Muscle of back (tissue), 11 donors: ENCODE data around the gene OPN4. TPM values are rescaled to one million over a fixed set of nuclear protein-coding genes. Genes with fewer than 3 reads are reported as not detected.

Experiments used
- DNase-seq, 3 donors: peaks; one replicate each; pipeline versions ENCODE4 v3.0.0 to v3.0.0-alpha.2; 2013
- polyA plus RNA-seq, 10 donors: library from polyadenylated mRNA; unstranded; fragments of 120-200 nt; gene quantifications; one replicate each; pipeline ENCODE4 v1.2.1, GENCODE V29; 2013; ENCODE audit not compliant: insufficient read length in 10 of 10

Gene OPN4
- polyA plus RNA-seq, 10 donors: 1.3 to 2.9 (median 1.9) TPM

DNA sequence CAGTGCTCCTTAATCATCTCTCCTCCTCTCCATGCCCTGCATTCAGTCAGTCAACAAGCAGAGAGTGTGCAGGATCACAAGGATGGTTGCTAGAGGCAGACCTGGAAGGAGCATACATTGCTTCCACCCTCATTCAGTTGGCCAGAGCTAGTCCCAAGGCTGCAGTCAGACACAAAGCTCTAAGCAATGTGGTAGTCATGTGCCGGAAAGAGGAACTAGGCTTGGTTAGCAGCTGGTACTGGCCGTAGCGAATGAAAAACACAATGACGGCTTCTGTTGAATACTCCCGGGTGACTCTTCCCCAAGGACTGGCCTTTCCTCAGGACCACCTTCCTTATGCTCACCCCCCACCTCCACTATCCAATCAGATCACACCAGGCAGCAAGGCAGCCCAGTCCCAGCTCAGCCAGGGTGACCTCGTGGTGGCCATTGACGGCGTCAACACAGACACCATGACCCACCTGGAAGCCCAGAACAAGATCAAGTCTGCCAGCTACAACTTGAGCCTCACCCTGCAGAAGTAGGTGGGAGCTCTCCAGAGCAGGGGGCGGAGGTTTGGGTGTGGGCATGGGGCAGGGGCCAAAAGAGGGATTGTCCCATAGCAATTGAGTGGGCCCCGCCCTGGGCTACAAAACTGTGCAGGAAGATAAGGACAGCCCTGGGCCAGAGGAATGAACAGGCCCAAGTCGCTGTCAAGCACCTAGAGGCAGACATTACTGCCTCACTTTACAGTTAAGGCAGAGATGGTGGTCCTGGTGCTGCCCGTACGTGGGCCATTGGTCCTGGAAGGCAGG lies 24.8 kb downstream of the OPN4 start:
- no peak for DNase-seq

GRCh38 chr10:86681047-86681446 lies 26.7 kb downstream of the OPN4 start:
- no peak for DNase-seq

GRCh38 chr10:86681722-86682386 lies 27.5 kb downstream of the OPN4 start:
- no peak for DNase-seq

GRCh38 chr10:86682675-86683074 lies 28.3 kb downstream of the OPN4 start:
- DNase-seq: no peak

DNA sequence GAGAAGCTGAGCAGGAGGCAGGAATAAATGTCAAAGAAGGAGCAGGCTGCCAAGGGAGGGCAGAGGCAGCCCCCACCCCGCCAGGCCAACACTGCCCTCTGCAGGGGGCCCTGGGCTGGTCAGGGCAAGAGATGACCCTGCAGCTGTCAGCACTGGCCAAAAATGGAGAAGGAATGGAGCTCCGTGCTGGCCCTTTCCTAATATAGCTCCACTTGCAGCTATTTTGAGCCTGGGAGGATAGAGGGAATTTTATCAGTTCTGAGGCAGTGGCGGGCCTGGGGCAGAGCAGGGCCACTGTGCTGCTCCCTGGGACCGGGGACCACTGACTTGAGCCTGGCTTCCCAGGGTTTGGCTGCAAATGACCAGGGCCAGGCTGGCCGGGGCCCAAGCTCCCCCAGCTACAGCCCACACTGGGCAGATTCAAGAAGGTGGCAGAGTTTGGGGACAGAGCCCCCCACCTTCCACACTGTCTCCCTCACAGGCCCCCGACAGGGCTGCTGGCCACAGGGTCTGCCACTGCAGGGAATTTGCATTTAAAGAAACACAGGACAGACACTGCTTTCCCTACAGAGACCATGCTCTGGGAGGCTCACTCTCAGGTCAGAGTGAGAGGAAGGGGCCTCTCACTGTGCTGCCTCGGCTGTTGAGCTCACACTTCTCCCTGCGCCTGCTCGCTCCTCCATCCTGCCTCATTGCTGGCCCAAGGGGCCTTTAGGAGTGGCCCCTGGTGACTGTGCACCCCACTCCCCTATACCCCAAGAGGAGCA lies 30.2 kb downstream of the OPN4 start:
- DNase-seq: peak in 2 of 3 donors; percentile 64 to 67

DNA sequence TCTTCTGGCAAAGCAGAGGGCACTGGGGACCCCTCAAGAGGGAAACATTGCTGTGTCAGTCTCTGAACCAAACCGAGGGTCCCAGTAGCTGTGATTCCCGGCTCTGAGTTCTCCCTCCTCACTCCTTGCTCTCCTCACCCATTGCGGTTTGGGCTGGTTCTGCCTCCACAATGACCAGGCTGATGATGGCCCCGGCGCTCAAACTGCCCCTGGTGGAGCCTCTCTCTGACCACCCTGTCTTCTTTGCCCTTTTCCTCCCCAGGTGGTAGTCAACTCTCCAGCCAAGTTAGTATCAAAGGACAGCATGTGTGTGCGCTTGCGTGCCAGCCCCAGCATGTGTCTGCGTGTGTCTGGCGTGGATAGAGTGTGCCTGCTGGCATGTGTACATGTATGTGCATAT lies 31.1 kb downstream of the OPN4 start:
- no peak for DNase-seq

DNA sequence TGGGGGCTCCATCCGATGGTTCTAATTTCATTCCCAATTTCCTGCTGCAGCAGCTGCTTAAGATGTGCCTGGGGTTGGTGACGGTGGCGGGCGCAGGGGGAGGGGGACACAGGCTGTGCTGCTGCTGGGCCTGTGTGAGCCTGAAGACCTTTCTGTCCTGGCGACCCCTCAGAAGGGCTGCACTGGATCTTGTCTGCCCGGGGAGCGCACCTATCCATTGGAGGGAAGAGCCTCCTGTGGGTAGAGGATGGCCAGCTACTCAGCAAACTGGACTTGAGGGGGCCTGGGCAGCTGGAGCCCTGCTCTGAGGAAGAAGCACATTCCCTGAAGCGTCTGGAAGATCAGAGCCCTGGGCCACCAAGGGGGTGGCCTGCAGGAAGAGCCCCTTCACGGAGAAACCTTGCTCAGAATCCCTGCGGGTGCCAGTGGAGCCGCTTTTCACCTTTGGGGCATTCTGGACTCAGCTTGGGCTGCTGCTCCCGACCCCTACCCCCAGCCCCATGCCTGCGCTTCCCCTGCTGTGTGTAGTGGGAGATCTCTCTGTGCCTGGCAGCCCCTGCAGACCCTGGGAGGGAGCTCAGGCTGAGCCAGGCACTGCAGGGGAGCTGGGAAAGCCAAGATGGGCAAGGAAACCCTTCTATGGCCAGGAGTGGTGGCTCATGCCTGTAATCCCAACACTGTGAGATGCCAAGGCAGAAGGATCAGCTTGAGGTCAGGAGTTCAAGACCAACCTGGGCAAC lies 31.7 kb downstream of the OPN4 start:
- DNase-seq: no peak

- DNase-seq: no peak
These were observed 32.6 kb downstream of the OPN4 start for GRCh38 chr10:86686972-86687371.

GRCh38 chr10:86687750-86688149 lies 33.4 kb downstream of the OPN4 start:
- no peak for DNase-seq

DNA sequence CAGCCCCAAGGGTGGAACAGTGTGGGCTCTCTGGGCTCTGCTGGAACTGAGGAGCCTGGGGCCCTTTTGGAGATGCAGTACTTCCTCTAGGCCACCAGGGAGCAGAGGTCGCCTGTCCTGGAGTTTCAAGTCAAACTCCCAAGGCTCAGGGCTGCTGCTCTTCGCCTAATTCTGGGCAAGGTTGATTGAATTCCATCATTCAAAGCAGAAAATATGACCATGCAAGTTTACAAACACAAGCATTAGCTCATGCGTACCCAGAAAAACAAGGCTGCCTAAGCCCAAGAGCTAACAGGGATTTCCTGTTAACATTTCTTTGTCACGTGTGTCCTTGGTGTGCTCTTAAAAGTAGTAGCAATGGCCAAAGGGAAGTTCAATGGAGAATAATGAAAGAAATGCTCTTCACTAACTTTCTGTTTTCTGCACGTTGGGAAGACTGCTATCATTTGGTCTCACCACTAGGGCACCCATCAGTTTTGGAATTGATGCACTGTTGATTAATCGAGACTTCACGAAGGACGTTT lies 34.1 kb downstream of the OPN4 start:
- peak in 2 of 3 donors; percentile 62 to 79 for DNase-seq

DNA sequence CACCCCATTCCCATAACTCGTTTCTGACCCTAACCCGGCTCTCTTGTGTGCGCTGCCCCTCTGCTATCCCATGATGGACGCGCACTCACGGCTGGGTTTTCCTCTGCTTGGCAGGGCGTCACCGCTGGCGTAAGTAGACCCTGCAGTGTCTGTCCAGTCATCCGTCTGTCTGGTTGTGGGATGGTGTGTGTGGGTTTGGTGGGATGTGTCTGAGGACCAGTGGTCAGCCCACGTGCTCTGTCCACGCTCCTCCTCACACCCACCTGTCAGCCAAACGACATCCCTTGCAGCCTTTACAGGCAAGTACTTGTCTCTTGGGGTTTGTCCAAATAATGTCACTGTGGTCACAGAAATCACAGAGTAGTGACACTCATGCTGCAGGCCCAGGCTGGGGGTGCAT lies 34.8 kb downstream of the OPN4 start:
- no peak for DNase-seq

DNA sequence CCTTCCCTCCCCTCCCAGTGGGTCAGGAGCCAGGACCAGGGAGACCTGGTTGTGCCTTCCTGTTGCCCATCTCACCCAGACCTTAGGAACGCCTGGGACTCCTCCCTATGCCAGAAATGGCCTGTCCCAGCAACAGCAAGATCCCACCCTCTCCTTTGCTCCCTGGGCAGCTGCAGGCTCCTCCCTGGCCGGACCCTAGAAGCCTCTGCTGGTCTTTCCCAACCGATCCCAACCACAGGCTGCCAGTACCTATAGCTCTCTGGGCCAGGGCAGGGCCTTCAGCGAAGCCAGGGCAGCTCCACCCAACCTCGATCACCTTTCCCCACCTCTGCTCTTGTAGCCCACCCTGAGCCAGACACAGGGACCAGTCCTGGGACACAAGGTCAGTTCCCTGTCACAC lies 35.9 kb downstream of the OPN4 start:
- no peak for DNase-seq

DNA sequence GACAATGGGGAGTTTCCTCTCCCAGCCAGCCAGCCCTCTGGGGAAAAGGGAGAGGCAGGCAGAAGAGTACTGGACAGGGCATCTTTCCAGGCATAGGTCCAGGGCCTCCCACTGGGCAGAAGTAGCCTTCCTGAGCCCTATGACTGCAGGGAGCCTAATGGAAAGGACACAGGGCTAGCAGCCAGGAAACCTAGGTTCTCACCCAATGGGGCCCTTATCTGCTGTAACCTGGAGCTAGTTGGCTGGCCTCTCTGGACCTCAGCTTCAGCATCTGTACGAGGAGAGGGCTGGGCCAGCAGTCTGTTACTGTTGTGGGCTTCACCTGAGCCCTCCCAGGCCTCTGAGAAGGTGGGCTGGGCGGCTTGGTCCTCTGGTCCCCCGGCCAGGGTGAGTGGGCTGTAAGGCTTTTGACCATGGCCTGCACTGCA lies 36.3 kb downstream of the OPN4 start:
- no peak for DNase-seq

DNA sequence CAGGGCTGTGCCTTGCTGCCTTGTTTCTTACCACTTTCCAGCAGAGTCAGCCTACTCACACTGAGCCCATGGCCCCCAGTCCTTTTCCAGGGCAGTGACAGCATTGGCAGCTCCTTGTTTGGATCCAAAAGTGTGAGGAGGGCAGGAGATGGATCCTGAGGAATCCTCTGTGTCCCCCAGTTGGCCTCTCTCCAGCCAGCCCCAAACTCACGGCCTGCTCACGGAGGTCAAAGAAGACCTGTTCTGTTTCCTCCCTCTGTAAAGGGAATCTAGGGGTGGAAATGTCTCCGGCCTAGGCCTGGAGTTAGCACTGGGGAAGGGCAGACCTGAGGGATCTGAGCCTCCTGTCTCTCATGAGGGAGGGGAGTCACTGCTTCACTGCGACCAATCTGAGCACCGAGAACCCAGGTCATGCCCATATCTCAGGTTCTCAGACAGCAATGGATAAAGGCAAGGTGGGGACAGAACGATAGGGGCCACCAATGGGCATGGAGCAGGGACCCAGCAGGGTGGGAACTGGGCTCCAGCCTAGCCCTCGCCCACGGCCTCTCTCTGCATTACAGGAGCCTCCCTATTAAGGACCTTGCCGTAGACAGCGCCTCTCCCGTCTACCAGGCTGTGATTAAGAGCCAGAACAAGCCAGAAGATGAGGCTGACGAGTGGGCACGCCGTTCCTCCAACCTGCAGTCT lies 37.1 kb downstream of the OPN4 start:
- DNase-seq: no peak

DNA sequence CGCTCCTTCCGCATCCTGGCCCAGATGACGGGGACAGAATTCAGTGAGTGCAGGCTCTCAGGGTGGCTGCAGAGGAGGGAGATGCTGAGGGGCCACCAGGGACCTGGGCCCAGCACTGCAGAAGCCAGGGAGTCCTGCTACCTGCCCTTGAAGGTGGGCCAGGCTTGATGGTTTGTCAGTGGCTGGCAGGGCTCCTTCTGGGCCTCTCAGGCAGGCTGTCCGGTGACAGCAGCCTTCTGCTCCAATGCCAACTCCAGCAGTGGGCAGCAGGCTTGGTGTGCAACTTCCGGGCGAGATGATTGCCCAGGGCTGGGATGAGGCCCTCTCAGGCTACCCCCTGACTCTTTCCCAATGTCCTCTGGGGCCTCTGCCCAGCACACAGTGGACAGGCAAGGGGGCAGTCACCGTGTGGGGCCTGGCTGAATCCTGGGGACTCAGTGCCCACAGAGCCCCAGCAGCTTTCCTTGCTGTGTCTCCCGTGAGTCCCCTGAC lies 37.7 kb downstream of the OPN4 start:
- no peak for DNase-seq

DNA sequence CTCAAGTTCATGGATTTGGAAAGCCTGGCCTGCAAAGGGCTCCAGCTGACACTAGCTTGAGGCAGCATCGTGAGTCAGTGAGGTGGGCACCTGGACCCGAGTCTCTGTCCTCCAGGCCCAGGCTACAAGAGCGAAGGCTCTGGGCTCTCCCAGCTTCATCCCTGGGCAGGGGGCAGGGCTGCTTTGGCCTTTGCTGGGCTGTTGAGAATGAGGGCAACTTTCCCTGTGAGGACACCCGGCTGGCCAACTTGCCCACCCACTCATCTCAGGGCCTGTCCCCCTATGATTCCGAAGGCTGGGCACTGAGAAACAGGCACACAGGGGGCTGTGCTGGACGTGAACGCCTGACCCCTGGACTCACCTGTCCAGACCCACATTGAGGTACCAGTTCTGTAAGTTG lies 38.3 kb downstream of the OPN4 start:
- DNase-seq: no peak

DNA sequence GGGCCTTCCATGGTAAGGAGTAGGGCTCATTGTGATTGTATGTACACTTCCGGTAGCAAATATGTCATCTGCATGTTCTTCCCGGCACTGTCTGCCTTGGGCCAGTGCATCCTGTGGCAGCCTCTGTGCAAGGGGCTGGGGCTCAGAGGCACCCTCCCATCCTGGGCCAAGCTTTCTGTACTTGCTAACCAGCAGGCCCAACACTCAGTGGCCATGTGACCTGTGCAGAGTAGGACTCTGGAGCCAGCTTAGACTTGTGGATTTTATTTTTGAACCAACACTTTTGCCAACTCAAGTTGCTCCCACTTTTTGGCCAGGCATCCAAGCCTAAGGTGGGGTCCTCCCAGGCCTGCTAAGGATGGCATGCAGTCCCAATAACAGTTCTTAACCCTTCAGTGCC lies 38.9 kb downstream of the OPN4 start:
- DNase-seq: no peak

DNA sequence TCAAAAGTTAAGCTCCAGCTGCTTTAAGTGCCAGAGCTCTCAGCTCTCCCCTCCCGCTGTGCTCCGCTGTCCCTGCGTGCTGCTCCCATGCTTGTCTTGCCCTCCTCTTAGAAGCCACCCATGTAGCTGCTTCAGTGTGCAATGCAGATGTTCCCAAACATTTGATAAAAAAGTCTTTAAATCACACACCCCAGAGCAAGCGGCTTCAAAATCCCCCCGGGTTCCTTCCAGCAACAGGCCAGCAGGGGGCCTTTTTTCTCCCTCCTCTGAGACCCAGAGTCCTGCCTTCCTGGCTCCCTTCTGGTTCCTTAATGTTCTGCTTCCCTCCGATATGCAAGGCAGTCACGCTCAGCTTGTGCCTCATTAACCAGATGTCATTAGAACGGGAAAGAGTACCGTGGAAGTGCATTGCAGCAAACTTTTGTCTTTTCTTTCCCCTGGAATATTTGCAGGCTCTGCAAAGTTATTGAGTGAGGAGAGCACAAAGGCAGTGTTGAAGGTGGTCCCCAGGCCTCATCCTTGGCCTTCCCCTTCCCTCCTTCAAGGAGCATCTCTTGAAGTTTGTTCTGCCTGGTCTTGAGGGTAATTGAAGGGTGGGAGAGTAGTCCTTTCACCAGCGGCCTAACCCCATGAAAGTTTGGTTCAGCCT lies 39.5 kb downstream of the OPN4 start:
- DNase-seq: peak in 1 of 3 donors; percentile 82

DNA sequence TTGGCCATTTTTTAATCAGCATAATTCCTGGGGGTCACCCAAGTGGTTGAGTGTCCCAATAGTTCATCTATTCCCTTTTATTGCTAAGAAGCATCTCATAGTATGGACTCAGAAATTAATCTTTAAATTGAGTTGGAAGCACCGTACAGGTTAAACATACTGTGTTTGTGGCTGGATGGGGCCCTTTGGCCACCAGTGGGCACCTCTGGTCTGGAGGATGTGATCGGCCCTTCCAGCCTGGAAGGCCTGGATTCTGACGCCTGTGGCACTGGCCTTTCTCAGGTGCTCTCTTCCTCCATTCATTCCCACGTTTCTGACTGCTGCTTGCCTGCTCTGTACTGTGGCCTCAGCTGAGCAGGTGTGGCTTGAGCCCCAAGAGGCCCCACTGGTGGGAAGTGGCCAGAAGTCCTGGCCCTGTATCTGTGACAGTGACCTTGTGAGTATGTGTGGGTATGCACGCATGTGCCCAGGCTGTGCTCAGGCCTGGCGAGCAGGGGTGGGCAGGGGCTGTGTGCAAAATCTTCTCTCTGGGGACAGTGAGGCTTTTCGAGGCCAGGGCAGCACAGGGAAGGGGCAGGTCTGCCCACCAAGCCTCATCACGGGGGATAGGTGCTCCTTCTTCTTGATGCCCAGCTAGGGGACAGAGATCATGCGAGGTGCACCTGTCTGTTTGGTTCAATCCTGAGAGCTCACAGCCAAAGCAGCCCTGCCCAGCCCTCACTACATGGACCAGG lies 44.0 kb downstream of the OPN4 start:
- no peak for DNase-seq

DNA sequence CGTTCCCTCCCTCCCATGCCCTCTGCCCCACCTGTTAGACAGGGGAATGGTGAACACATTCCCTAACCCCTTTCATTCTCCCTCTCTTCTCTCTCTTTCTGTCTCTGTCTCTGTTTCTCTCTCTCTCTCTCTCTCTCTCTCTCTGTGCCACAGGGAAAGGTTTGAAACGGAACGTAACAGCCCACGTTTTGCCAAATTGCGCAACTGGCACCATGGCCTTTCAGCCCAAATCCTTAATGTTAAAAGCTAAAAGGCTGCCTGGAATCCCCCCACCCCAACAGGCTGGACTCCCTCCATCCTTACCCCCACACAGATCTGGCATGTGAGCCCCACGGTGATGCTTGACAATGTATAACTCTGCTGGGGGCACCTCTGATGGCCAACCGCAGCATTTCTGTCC lies 44.8 kb downstream of the OPN4 start:
- DNase-seq: no peak
